GM18507 (cell line): ENCODE measurements around the gene TATDN3.

Experiments used
- DNase-seq: peaks from one replicate; pipeline ENCODE4 v3.0.0; 2011; ENCODE audit warnings: low read depth; ENCODE audit not compliant: insufficient read length; ENCODE audit errors: extremely low spot score
- FAIRE-seq: peaks from 2 replicates; lab custom pipeline; 2011; peaks lifted over from hg19 to GRCh38; lab: Jason Lieb, UNC

TATDN3 gene

DNA sequence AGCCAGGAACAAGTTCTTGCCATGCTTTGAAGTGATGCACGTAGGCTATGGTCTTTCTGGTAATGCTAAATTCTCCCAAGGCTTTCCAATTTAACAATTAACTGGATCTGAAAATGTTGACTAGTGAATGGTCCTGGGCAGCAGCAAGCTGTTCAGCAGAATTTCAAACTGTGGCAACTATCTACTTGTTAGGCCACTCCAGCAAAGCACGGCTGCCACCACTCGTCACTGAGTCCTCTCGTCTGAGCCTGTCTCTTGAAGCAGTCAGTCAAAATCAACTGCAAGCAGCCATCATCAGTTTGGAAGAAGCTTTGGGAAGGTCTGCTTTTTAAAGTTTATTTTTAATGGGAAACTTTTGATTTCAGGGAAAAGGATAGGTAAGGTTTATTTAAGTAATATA lies 72.5 kb downstream of the TATDN3 start:
- DNase-seq = no peak

More for the DNA sequence above, 72.5 kb downstream of the TATDN3 start:
- no peak for FAIRE-seq
